Natural killer cell (primary cell): ENCODE measurements around the gene TNFAIP8L3. TPM values are rescaled to one million over a fixed set of nuclear protein-coding genes. Genes with fewer than 3 reads are reported as not detected.
"Not testable (repeated sequence)": the region's sequence is repeated elsewhere in the genome, so short reads cannot be mapped to it uniquely, and the experiment has no call there.

Source experiments
- ATAC-seq, 3 donors: fragments of 150-1000 bp in 2 of 3; fragments of 200-7000 bp in 1 of 3; cut with Tn5 transposase; 1 replicate in 1 of 3; 2 replicates in 2 of 3; pipeline ENCODE4 v1.10.0; 2021; ENCODE audit warnings: mild to moderate bottlenecking in 2 of 3, moderate library complexity in 2 of 3
- DNase-seq, 2 donors: peaks; one replicate each; pipeline versions ENCODE4 v3.0.0 to v3.0.0-alpha.2; 2013 to 2021; ENCODE audit warnings: mixed read lengths in 1 of 2
- H3K27ac ChIP-seq: one replicate; pipeline ENCODE4 v1.5.1; 2013; ENCODE audit warnings: mild to moderate bottlenecking, low read length
- H3K27me3 ChIP-seq: one replicate; pipeline ENCODE4 v1.6.1; 2013; ENCODE audit warnings: low read length; ENCODE audit not compliant: control insufficient read depth, insufficient read depth
- H3K36me3 ChIP-seq: one replicate; pipeline ENCODE4 v1.6.1; 2013; ENCODE audit warnings: low read length; ENCODE audit not compliant: control insufficient read depth, insufficient read depth
- H3K4me1 ChIP-seq: one replicate; pipeline ENCODE4 v1.6.1; 2013; ENCODE audit warnings: low read length; ENCODE audit not compliant: control insufficient read depth, insufficient read depth
- H3K4me3 ChIP-seq: one replicate; pipeline ENCODE4 v1.5.1; 2013; ENCODE audit warnings: low read length
- H3K9me3 ChIP-seq: one replicate; pipeline ENCODE4 v1.6.1; 2013; ENCODE audit warnings: low read length; ENCODE audit not compliant: control insufficient read depth, insufficient read depth
- H3K27ac Mint-ChIP-seq, 2 donors: one replicate each; pipeline ENCODE4 v1.8.0; 2022; ENCODE audit warnings: mild to moderate bottlenecking in 2 of 2, mixed read lengths in 2 of 2, moderate library complexity in 1 of 2
- H3K27me3 Mint-ChIP-seq, 2 donors: one replicate each; pipeline ENCODE4 v1.8.0; 2022; ENCODE audit warnings: low read depth in 2 of 2, mixed read lengths in 2 of 2
- H3K36me3 Mint-ChIP-seq: one replicate; pipeline ENCODE4 v1.8.0; 2022; ENCODE audit warnings: mixed read lengths
- H3K4me1 Mint-ChIP-seq, 2 donors: one replicate each; pipeline ENCODE4 v1.8.0; 2022; ENCODE audit warnings: mixed read lengths in 2 of 2
- H3K4me3 Mint-ChIP-seq: one replicate; pipeline ENCODE4 v1.8.0; 2022; ENCODE audit warnings: mild to moderate bottlenecking, moderate library complexity, mixed read lengths
- H3K9me3 Mint-ChIP-seq, 2 donors: one replicate each; pipeline ENCODE4 v1.8.0; 2022; ENCODE audit warnings: mixed read lengths in 2 of 2
- CTCF ChIP-seq: fragments of 200-600 bp; IDR thresholded peaks from one replicate; pipeline ENCODE4 v1.8.0; 2022; ENCODE audit warnings: antibody characterized with exemption
- WGBS: methylation state at CpG from one replicate; pipeline ENCODE4 v1.1.7; 2013; ENCODE audit warnings: missing lambda C conversion rate; ENCODE audit not compliant: insufficient coverage; 5-methylcytosine and 5-hydroxymethylcytosine counted together
- intact Hi-C: fragments of 100-400 bp; cut with micrococcal nuclease; formaldehyde crosslinking; loops from one replicate; pipeline ENCODE4 v1.14.2; 2022
- total RNA-seq, 4 donors: library from RNA; stranded (reverse); fragments of 120-200 nt in 1 of 4; gene quantifications; one replicate each; pipeline versions ENCODE4 v1.2.3 to v1.2.4, GENCODE V29; 2013 to 2022

Gene TNFAIP8L3
- total RNA-seq, 3 donors from 2014 or later (not counting 1 experiment from before 2014, with no cell fraction given), result not detected

GRCh38 chr15:51038974-51039319, 55.8 kb downstream of the TNFAIP8L3 start:
- Histone ChIP-seq H3K36me3 (no peaks in the 10 kb centered on the region), H3K27me3 (no peaks in the 10 kb centered on the region), H3K27ac (no peak overlapping the region), H3K9me3 (no peaks in the 10 kb centered on the region), H3K4me3 (no peak overlapping the region), H3K4me1 (no peaks in the 10 kb centered on the region)
- H3K9me3 Mint-ChIP-seq, result peaks cover 0 to 2% of the 10 kb centered on the region in 2 donors
- no peak overlapping the region for H3K4me3 Mint-ChIP-seq
- ATAC-seq, result no peak
- peaks cover 8% of the 10 kb centered on the region for H3K36me3 Mint-ChIP-seq
- intact Hi-C loops, result no loop called here
- no peak overlapping the region for H3K27ac Mint-ChIP-seq
- TF ChIP-seq CTCF, result no peak
- no CpG with 5 or more reads among the region's 2 CpGs for WGBS
- H3K27me3 Mint-ChIP-seq, result peaks cover 3 to 15% of the 10 kb centered on the region in 2 donors
- DNase-seq, result no peak
- H3K4me1 Mint-ChIP-seq, result no peaks in the 10 kb centered on the region

- H3K9me3 ChIP-seq, result no peaks in the 10 kb centered on the region
- WGBS, result 77% methylated on average over 6 of the region's 7 CpGs
- H3K27ac Mint-ChIP-seq, result no peak overlapping the region
- H3K36me3 Mint-ChIP-seq, result peaks cover 8% of the 10 kb centered on the region
- DNase-seq (no peak), ATAC-seq (no peak)
- H3K9me3 Mint-ChIP-seq, result peaks cover 0 to 2% of the 10 kb centered on the region in 2 donors
- no peaks in the 10 kb centered on the region for H3K27me3 ChIP-seq
- H3K4me1 ChIP-seq, result no peaks in the 10 kb centered on the region
- H3K4me1 Mint-ChIP-seq, result no peaks in the 10 kb centered on the region
- peaks cover 3 to 15% of the 10 kb centered on the region in 2 donors for H3K27me3 Mint-ChIP-seq
- H3K36me3 ChIP-seq, result no peaks in the 10 kb centered on the region
- intact Hi-C loops, result no loop called here
- no peak overlapping the region for H3K4me3 Mint-ChIP-seq
- no peak for TF ChIP-seq CTCF
- H3K27ac ChIP-seq, result no peak overlapping the region
- H3K4me3 ChIP-seq, result no peak overlapping the region
Observed at GRCh38 chr15:51038162-51038973, 56.3 kb downstream of the TNFAIP8L3 start.

- intact Hi-C loops, H3K9me3 Mint-ChIP-seq, DNase-seq, ATAC-seq, H3K27ac ChIP-seq, H3K27ac Mint-ChIP-seq, H3K36me3 Mint-ChIP-seq, H3K4me3 ChIP-seq, H3K4me1 ChIP-seq, H3K4me3 Mint-ChIP-seq, H3K4me1 Mint-ChIP-seq, H3K9me3 ChIP-seq, H3K36me3 ChIP-seq, H3K27me3 ChIP-seq: not testable (repeated sequence)
- peaks cover 3 to 11% of the 10 kb centered on the region in 2 donors for H3K27me3 Mint-ChIP-seq
- 98% methylated on average over 13 of the region's 13 CpGs for WGBS
Observed at GRCh38 chr15:51037474-51037873, 57.2 kb downstream of the TNFAIP8L3 start.

- no peak for DNase-seq
- Mint-ChIP-seq H3K27ac (no peak overlapping the region), H3K9me3 (no peaks in the 10 kb centered on the region), H3K36me3 (no peaks in the 10 kb centered on the region), H3K27me3 (no peaks in the 10 kb centered on the region), H3K4me3 (no peak overlapping the region), H3K4me1 (no peaks in the 10 kb centered on the region)
- no peaks in the 10 kb centered on the region for H3K36me3 ChIP-seq
- intact Hi-C loops, result no loop called here
- no peaks in the 10 kb centered on the region for H3K4me1 ChIP-seq
- no peak overlapping the region for H3K27ac ChIP-seq
- no peaks in the 10 kb centered on the region for H3K27me3 ChIP-seq
- no peak for TF ChIP-seq CTCF
- no peak overlapping the region for H3K4me3 ChIP-seq
- 95% methylated on average over 6 of the region's 6 CpGs for WGBS
- H3K9me3 ChIP-seq, result no peaks in the 10 kb centered on the region
- no peak for ATAC-seq
Observed at GRCh38 chr15:51030649-51031316, 63.9 kb downstream of the TNFAIP8L3 start.
